NCI-H2029 (cell line): ENCODE data around the gene IL20.

Source experiments
- DNase-seq: peaks from one replicate; lab custom pipeline; 2025; lab: John Stamatoyannopoulos, UW

Gene IL20

DNA sequence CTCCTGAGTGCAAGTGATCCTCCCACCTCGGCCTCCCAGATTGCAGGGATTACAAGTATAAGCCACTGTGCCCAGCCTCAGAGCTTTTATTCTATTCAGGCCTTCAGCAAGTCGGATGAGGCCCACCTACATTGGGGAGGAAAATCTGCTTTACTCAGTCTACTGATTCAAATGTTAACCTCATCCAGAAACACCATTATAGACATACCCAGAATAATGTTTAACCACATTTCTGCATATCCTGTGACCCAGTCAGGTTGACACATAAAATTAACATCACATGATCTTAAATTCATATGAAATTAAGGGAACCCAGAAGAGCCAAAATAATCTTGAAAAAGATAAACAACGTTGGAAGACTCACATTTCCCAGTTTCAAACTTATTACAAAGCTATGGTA lies 14.9 kb downstream of the IL20 start:
- no peak for DNase-seq

DNA sequence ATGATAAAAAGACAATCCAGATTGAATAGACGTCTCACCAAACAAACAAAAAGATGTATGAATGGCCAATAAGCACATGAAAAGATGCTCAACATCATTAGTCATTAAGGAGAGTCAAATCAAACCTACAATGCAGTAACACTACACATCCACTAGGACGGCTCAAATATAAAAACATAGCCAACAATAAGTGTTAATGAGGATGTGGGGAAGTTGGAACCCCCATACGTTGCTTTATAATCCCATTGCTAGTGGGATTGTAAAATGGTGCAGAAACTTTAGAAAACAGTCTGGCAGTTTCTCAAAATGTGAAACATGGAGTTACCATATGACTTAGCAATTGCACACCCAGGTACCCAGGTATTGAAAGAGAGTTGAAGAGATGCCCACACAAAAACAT lies 17.1 kb downstream of the IL20 start:
- DNase-seq = no peak

DNA sequence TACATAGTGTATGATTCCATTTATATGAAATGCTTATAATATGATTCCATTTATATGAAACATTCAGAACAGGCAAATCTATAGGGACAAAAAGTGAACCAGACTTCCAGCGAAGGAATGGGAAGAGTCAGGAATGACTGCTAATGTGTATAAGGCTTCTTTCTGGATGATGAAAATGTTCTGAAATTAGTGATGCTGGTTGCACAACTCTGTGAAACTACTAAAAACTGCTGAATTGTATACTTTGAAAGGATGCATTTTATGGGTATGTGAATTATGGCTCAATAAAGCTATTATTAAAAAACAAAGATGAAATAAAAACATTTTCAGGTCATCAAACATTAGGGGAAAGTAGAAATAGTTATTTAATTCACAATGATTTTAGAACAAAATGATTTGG lies 17.7 kb downstream of the IL20 start:
- DNase-seq = no peak

DNA sequence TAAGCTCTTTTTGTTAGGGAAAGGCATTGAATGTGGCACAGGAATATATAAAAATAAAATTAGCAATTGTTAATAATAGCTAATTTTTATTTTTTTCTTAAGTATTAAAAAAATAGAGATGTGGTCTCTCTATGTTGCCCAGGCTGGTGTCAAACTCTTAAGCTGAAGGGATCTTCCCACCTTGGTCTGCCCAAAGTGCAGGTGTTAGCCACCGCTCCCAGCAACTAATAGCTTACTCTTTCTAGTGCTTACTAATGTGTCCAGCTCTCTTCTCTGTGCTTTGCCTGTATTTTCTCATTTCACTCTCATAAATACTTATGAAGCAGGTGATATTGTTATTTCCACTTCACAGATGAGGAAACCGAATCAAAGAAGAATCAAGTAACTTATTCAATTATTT lies 18.5 kb downstream of the IL20 start:
- no peak for DNase-seq

DNA sequence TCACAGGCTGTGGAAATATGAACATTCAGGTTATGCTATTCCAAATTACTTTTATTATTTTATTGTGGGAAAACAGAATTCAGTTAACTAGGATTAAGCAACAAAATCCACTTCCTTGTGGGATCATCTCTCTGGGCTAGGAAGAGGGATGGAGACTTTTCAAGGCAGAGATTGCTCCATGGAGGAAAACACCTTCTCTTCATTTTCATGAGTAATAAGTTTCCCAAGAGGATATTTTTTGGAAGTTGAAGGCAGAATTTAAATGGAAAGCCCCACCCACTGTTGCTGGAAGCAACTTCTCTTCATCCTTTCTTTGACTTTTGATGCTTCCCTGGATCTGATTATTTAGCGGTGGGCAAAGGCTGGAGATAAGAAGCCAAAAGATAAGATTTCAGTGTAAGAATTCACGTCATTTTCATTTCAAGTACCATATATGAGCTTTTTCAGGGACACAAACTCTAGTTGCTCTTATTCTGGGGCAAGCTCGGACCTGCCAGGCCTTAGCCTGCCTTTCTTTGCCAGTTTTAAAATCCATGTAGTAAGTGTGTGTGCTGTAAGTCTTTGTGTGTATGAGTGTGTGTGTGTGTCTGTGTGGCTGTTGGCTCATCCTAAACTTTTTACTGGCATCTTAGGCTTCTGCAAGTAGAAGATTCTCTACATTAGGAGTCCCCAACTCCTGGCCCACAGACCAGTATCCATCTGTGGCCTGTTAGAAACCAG lies 20.1 kb downstream of the IL20 start:
- no peak for DNase-seq

DNA sequence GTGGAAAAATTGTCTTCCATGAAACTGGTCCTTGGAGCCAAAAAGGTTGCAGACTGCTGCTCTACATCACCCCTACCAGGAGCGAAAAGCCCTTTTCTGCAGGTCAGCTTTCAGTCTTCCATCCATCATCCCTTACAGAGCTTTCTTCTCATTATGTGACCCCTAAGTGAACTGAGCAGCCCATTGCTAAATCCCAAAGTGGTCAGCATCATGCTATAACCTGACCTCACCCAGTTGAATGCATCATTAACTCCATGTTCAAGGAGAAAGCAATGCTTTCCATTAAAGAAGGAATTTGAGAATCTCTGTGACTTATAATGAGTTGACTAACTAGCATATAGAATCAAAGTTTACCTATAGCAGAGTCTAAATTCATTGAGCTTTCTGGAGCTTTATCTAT lies 21.4 kb downstream of the IL20 start:
- DNase-seq = no peak

DNA sequence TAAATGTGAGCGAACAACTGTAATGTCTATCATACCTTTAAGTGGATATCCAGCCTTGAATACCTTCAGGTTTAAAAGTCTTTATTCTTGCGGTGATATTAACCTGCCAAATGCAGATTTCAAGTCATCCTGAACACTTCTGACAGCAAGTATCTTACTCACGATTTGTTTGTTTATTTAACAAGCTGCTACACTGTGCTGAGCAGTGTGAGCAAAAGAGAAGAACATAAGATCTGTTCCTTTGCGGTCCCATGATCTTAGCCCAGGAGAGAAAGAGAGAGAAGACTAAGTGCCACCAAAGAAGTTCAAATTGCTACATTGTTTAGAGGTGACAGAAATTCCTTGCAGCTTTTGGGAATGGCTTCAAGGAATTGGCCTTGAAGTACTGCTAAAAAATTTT lies 22.3 kb downstream of the IL20 start:
- DNase-seq = no peak

DNA sequence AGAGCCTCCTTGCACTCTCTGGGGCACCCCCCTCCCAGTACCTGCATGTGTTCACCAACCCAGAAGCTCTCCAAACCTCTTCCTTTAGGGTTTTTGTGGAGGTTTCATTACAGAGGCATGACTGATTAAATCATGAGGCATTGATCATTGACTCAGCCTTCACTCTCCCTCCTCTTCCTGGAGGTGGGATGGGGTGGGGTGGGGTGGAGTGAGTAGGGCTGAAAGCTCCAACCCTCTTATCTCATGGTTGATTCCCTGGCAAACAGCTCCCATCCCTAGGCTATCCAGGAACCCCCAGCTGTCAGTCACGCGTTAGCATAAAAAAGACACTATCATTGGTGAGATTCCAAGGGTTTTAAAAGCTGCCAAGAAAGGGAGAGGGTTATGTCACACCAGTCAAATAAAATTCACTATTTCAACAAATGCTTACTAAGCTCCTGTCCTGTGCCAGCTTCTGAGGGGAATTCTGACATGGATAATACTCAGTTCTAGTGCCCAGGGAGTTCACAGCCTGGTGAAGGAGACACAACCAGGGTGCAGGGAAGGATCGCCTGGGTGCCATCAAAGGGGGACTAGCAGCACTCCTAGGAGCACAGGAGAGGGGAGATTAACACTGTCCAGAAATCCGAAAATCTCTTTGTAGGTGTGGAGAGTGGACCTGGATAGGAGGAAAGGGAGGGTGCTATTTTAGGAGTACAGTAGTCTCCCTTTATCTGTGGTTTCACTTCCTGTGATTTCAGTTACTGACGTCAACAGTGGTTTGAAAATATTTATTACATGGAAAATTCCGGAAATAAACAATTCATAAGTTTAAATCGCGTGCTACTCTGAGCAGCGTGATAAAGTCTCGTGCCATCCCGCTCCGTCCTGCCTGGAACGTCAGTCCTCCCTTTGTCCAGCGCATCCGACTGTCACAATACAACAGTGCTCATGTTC lies 25.0 kb downstream of the IL20 start:
- peak; percentile 8 for DNase-seq

DNA sequence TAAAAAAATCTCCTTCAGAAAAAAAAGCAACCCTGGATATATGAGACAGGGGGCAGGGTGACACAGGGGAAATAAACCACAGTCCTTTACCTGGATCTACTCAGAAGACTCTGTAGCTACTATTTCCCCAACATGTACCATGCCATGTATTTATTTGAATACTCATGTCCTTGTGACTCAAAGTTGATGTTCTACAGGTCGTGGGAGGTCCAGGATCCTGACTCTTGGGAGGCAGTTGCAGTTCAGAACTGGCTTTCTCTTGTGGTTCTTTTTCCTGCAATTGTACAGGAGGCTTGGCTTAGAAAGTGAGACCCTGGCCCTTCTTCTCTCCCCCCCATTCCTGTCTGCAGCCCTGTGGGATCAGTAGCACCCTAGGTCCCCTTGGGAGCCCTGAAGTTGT lies 26.0 kb downstream of the IL20 start:
- DNase-seq = no peak

DNA sequence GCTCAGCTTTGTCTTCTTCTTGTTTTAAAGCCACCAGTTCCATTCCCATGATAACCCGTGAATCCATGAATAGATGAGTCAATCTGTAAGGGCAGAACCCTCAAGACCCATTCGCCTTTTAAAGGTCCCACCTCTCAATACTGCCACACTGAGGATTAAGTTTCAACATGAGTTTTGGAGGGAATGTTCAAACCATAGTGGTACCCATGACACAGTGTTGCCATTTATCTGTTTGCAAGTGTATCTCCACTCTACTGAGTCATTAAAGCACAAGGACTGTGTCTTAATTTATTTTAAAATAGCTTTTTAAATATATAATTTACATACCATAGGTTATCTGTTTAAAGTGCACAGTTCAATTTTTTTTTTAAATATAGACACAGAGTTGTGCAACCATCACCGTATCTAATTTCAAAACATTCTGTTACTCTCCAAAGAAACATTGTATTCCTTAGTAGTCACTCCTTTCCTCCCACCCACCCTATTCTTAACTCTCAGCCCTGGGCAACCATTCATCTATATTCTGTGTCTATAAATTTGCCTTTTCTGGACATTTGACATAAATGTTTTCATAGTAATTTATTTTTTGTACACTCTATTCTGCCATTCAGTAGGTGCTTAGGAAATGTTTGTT lies 27.0 kb downstream of the IL20 start:
- no peak for DNase-seq

DNA sequence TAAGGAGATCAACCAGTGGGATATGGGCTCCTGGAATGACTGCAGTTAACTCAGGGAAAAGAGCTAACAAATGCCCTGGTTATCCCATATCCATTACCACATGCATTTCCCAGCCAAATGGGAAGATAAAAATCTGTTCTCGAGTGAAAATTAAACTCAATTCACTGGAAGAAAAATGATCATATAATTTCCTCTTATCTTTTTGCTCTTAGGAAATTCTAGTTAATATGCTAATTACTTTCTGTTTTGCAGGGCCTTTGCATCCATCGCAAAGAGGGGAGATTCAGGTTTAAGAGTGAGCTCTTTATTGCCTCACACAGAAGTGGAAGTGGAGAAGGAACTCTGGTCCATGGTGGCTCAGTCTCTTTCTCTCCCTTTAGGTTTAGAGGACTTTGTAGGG lies 28.0 kb downstream of the IL20 start:
- DNase-seq = no peak

DNA sequence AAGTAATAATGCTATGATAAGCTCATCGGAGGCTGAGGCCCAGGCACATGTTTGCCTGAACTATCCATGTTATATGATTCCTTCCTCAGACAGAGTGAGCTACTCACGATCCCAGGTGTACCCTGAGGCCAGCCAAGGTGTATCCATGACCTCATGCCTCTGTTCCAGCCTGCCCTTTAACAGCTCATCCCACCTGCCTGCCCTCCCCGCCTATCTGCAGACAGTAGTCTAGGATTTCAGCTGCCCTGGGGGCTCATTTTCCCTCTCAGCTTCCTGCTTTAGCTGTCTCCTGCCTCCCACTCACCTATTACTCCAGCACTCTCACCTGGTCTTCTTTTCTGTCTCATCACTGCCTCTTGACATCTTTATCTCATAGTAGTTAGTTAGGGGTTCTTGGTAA lies 29.9 kb downstream of the IL20 start:
- DNase-seq = peak; percentile 96

DNA sequence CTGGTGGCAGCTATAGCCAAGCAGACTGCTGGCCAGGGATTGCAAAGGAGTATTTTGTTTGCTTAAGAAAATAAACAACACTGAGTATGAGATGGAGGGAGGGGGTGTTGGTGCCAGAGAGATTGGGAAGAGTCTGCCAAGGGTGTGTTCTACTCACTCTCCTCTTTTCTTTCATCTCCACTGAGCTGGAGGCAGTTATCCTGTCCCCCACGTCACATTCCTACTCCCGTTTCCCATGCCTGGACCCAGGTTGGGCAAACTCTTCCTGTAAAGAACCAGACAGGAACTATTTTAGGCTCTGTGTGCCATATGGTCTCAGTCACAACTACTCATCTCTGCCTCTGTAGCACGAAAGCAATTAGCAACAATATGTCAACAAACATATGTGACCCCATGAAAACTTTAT lies 30.4 kb downstream of the IL20 start:
- peak; percentile 88 for DNase-seq

DNA sequence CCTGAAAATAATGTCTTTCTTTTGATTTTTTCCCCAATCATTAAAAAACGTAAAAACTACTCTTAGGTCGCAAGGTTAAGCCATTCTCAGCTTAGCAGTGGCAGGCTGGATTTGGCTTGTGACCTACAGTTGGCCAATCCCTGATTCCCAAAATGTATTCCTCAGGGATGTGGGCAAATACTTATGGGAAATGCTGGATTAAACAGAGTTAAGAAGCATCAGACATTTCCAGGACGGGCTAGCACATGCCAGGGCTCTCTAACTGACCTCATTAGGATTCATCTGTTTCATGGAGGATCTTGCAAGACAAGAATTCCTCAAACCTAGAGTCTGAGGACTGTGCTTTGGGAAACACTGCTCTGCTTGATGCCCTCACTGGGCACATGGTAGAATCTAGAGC lies 30.8 kb downstream of the IL20 start:
- DNase-seq = peak; percentile 33

DNA sequence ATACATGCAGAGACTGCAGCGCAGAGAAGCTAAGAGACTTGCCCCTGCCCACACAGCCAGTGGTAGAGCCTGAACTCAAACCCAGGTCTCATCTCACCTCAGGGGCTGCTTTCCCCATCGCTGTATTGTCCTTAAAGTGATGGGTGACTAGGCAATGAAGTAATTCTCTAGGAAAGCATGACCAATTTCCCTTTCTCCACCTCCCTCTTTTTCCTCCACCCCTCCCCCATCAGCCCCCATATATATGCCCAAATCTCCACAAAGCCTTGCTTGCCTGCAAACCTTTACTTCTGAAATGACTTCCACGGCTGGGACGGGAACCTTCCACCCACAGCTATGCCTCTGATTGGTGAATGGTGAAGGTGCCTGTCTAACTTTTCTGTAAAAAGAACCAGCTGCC lies 31.8 kb downstream of the IL20 start, which contains the start of gene IL24:
Gene IL24 (plus strand): TSS at position 269 of the 400 bp plus-strand sequence. CDS start 390 bp downstream, outside the sequence.
- DNase-seq = no peak

DNA sequence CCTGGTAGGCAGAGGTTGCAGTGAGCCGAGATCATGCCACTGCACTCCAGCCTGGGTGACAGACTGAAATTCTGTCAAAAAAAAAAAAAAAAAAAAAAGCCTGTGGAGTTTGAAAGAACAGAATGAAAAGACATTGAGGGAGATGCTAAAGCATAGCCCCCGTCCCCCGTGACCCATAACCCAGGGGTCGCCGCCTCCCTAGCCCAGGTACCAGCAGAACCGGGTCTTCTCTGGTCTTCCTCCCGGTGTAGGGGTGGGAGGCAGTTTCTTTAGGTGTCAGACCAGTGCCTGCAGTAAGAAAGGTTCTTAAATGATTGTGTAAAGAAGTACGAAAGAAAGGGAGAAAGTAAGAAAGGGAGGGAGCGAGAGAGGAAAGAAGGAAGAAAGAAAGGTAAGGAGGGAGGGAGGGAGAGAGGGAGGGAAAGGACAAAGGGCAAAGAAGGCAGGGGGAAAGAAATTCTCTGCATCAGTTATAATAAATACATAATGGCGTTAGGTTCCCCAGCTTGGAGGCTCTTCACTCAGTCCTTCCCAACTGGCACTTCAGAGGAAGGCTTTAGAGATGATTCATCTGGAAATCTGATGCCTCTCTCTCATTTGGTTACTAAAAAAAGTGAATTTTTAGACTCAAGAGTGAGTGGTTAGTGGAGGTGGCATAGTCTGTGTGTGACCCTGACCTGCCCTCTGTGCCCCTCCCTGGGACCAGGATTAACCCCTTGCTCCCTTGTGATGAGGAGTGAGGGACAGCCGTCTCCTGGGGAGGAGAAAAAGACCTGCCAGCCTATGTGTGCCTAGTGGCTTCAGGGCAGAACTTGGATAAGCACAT lies 32.9 kb downstream of the IL20 start:
- DNase-seq = peak; percentile 9

DNA sequence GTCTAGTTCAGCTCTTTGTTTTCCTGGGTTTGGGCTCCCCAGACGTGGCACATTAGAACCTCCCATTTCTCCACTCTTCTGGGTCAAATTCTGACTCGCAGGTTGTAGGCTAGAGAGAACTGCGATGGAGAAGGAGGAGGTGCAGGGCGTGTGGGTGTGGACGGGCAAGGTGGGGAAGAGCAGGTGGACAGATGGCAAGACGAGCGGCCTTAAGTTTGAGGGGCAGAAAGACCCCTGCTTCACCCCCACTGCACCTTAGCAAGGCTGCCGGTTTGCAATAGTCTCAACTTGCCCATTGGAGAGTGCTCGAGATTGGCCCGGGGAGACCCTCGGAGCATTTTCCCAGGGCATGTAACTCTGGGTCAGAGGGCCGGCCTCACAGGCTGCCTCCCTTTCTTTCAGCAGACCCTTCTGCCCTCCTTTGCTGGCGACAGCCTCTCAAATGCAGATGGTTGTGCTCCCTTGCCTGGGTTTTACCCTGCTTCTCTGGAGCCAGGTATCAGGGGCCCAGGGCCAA lies 33.5 kb downstream of the IL20 start:
- DNase-seq = no peak

DNA sequence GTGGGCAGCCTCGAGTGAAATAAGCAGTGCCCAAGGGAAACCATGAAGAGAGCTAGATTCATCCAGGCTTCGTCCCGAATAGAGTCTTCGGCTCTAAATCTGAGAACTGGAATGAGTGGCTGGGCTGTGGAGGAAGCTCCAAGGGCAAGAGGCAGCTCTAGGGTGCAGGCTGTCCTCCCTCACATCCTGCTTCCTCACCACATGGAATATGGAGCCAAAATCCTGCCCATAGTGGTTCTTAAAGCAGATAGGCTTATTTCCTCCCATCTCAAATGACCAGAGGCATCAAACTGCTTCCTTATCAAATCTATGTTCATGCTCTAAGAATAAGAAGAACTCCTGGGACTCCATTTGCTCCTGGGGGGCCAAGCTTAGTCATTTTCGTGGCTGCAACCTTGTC lies 34.3 kb downstream of the IL20 start:
- DNase-seq = no peak

DNA sequence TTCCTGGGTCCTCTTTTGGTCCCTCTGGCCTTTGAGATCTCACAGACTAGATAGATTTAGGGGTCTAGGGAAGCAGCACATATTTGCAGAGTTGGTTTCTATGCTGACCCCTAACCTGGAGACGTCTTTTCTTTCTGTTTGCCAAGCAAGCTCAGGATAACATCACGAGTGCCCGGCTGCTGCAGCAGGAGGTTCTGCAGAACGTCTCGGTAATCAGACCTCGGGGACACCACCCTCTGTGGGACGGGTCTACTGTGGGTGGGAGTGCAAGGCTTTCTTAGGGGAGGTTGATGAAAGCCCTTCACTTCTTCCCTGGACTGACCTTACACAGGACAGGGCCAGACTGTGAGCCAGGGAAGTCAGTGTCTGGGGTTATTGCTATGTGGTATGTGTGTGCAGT lies 34.7 kb downstream of the IL20 start:
- no peak for DNase-seq

DNA sequence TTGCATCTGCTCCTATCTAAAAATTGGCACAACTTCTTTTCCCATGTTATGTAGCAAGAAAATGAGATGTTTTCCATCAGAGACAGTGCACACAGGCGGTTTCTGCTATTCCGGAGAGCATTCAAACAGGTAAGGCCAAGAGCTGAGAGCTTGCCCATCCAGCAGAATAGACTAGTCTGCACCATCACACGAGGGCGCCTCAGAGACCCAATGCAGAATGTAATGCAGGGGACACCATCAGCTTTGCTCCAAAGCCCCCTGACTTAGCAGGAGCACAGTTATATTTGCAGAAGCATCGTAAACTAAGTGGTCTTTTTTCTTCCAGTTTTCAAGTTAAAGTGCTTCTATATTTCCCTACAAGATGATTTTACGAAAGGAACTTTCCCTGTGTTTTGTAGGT lies 36.5 kb downstream of the IL20 start:
- no peak for DNase-seq

DNA sequence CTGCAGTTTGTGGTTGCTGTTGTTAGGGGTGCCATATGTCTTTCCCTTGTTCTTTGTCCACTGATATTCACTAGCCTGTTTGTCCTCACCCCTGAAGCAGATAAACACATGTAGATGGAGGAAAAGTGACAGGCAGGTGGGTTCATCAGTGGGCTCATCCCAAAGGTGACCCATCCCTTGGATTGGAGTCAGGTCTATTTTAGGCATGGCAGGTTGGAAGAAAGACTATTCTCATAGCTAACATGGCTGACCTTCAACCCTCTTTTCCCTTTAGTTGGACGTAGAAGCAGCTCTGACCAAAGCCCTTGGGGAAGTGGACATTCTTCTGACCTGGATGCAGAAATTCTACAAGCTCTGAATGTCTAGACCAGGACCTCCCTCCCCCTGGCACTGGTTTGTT lies 37.3 kb downstream of the IL20 start:
- DNase-seq = no peak

DNA sequence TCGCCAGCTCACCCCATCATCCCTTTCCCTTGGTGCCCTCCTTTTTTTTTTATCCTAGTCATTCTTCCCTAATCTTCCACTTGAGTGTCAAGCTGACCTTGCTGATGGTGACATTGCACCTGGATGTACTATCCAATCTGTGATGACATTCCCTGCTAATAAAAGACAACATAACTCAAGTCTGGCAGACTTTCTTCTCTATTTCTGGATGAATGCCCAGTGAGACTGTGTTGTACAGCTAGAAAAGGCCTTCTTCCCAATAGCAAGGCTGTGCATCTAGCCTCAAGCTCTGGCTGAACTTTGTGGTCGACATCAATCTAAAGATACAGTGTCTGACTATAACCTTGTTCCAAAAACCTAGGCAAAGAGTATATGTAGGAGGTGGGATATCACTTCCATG lies 38.3 kb downstream of the IL20 start:
- no peak for DNase-seq
